Peyer's patch (tissue), 4 donors: ENCODE results near the gene PHLDA1. TPM values are rescaled to one million over a fixed set of nuclear protein-coding genes. Genes with fewer than 3 reads are reported as not detected.

Experiments used
- DNase-seq, 3 donors: peaks; one replicate each; pipeline ENCODE4 v3.0.0-alpha.2; 2017 to 2019
- H3K27ac ChIP-seq, 4 donors: fragments of 200-600 bp; sonication (generic); one replicate each; pipeline ENCODE4 v1.5.1; 2016 to 2019
- H3K27me3 ChIP-seq, 2 donors: fragments of 200-600 bp; sonication (generic); one replicate each; pipeline ENCODE4 v1.5.1; 2019
- H3K36me3 ChIP-seq, 3 donors: fragments of 200-600 bp; sonication (generic); one replicate each; pipeline ENCODE4 v1.5.1; 2016 to 2019
- H3K4me1 ChIP-seq, 4 donors: fragments of 200-600 bp; sonication (generic); one replicate each; pipeline ENCODE4 v1.5.1; 2016 to 2019
- H3K4me3 ChIP-seq, 4 donors: fragments of 200-600 bp; sonication (generic); 1 replicate in 3 of 4; 2 replicates in 1 of 4; pipeline ENCODE4 v1.5.1; 2016 to 2019; ENCODE audit warnings: mild to moderate bottlenecking in 1 of 4
- H3K9me3 ChIP-seq, 4 donors: fragments of 200-600 bp; sonication (generic); one replicate each; pipeline ENCODE4 v1.5.1; 2016 to 2019; ENCODE audit warnings: mild to moderate bottlenecking in 1 of 4
- POLR2A ChIP-seq, 2 donors: fragments of 450-650 bp; IDR thresholded peaks; one replicate each; pipeline ENCODE4 v1.5.1; 2017; ENCODE audit warnings: antibody characterized with exemption in 2 of 2, mild to moderate bottlenecking in 2 of 2, moderate library complexity in 2 of 2
- total RNA-seq, 4 donors: library from RNA; depleted of rRNA; stranded (reverse); fragments of >200 nt; gene quantifications; one replicate each; pipeline ENCODE4 v1.1.0, GENCODE V29; 2016
- TF ChIP-seq, protein P1 (sequence below), 6 experiments: fragments of 450-650 bp in 4 of 6; fragments of 200-600 bp in 2 of 6; sonication (generic) in 1 of 6; IDR thresholded peaks; one replicate each; pipeline ENCODE4 v1.5.1; 2017 to 2019; ENCODE audit warnings: antibody characterized with exemption in 6 of 6, mild to moderate bottlenecking in 3 of 6, moderate library complexity in 1 of 6

PHLDA1 gene
- total RNA-seq, 4 donors from 2014 or later = 4.6 to 25.6 (median 6.0) TPM

DNA sequence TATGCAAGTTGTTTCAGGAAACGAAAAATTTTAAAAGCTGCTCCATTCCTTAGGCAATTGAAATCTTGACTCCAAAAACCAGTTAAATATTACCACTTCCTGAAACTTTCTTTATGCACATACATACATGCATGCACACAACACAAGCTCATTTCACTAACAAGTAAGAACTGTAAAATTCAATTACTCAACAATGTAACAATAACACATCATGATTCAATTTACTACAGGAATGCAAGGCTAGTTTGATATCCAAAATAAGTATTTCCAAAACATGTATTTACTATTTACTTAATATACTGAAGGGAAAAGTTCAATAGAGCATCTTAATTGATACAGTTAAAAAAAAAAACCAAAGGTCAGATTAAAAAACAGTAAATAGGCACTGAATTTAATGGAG lies 33.3 kb upstream of the PHLDA1 start:
- peaks cover 0 to 6% (median 2%) of the 10 kb centered on the region in 4 donors for H3K9me3 ChIP-seq
- H3K27ac ChIP-seq = no peak overlapping the region
- no peak for TF ChIP-seq POLR2A (IDR thresholded peaks at IDR 0.05)
- TF ChIP-seq, protein P1, sequence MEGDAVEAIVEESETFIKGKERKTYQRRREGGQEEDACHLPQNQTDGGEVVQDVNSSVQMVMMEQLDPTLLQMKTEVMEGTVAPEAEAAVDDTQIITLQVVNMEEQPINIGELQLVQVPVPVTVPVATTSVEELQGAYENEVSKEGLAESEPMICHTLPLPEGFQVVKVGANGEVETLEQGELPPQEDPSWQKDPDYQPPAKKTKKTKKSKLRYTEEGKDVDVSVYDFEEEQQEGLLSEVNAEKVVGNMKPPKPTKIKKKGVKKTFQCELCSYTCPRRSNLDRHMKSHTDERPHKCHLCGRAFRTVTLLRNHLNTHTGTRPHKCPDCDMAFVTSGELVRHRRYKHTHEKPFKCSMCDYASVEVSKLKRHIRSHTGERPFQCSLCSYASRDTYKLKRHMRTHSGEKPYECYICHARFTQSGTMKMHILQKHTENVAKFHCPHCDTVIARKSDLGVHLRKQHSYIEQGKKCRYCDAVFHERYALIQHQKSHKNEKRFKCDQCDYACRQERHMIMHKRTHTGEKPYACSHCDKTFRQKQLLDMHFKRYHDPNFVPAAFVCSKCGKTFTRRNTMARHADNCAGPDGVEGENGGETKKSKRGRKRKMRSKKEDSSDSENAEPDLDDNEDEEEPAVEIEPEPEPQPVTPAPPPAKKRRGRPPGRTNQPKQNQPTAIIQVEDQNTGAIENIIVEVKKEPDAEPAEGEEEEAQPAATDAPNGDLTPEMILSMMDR (IDR thresholded peaks at IDR 0.05) = no peak
- H3K4me1 ChIP-seq = no peaks in the 10 kb centered on the region
- H3K27me3 ChIP-seq = no peaks in the 10 kb centered on the region
- DNase-seq = no peak
- no peak overlapping the region for H3K4me3 ChIP-seq
- H3K36me3 ChIP-seq = peaks cover 0 to 25% (median 0%) of the 10 kb centered on the region in 3 donors

DNA sequence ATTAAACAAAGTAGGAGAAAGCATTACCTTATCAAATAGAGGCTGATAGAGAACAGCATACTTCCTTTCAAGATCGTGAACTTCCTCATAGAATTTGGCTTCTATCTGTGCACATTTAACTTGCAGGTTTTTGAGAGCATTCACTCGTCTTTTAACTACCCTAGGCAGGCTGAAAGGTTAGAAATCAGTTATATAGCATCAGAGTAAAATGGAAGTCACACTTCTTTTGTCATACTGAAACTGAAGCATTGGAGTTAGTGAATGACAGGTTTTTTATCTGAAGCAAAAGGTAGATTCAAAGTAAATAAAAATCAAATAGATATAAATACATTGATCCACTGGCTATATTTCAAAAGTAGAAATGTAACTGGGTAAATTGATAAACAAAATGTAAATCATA lies 28.5 kb upstream of the PHLDA1 start:
- DNase-seq = no peak
- Histone ChIP-seq H3K4me3 (no peak overlapping the region), H3K36me3 (peaks cover 0 to 35% (median 0%) of the 10 kb centered on the region in 3 donors), H3K4me1 (no peaks in the 10 kb centered on the region), H3K27ac (no peak overlapping the region), H3K27me3 (no peaks in the 10 kb centered on the region), H3K9me3 (peaks cover 0 to 4% (median under 1%) of the 10 kb centered on the region in 4 donors)
- no peak for TF ChIP-seq POLR2A (IDR thresholded peaks at IDR 0.05)
- TF ChIP-seq, protein P1 (IDR thresholded peaks at IDR 0.05) = no peak

DNA sequence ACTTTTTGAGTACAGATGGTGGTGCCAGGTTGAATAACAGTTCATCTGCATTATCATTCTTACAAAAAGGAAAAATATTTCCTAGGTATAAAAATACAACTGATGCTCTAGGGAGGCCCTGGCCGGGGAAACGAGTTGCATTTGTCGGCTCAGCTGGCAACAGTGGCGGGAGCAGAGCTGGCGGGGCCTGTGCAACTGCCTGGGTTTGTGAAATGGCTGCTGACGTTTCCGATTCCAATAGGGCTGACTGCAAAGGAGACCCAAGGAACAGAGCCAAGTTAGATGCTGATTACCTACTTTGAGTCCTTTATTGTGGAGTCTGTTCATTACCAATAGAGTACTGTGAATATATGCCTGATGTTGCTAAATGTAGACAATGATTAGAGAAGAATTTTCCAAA lies 25.8 kb upstream of the PHLDA1 start:
- Histone ChIP-seq H3K36me3 (peaks cover 0 to 48% (median 3%) of the 10 kb centered on the region in 3 donors), H3K27ac (no peak overlapping the region)

DNA sequence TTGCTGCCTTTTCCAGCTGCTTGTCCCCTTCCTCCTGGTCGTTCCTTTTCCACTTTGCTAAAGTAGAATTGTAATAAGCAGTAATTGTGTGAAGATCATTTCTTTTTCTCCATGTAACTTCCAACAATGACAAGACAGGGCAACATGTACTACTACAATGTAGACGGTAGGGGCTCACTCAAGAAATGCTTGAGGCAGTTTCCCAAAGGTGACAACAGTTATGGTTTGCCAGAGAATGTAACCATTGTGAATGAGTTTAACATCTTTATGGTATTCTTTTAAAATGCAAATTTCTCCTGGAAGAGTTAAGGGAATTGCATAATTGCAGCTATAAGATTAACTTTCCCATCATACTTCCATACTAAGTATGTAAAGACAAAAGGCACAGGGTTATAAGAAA lies 23.8 kb upstream of the PHLDA1 start:
- Histone ChIP-seq H3K4me3 (no peak overlapping the region), H3K9me3 (no peaks in the 10 kb centered on the region), H3K27me3 (no peaks in the 10 kb centered on the region), H3K27ac (no peak overlapping the region), H3K36me3 (peaks cover 0 to 55% (median 3%) of the 10 kb centered on the region in 3 donors), H3K4me1 (no peaks in the 10 kb centered on the region)
- TF ChIP-seq POLR2A (IDR thresholded peaks at IDR 0.05) = no peak
- TF ChIP-seq, protein P1 (IDR thresholded peaks at IDR 0.05) = no peak
- no peak for DNase-seq

More for the DNA sequence above, 25.8 kb upstream of the PHLDA1 start:
- Histone ChIP-seq H3K4me1 (no peaks in the 10 kb centered on the region), H3K4me3 (no peak overlapping the region), H3K27me3 (no peaks in the 10 kb centered on the region), H3K9me3 (no peaks in the 10 kb centered on the region)
- no peak for DNase-seq
- no peak for TF ChIP-seq POLR2A (IDR thresholded peaks at IDR 0.05)
- TF ChIP-seq, protein P1 (IDR thresholded peaks at IDR 0.05) = no peak

DNA sequence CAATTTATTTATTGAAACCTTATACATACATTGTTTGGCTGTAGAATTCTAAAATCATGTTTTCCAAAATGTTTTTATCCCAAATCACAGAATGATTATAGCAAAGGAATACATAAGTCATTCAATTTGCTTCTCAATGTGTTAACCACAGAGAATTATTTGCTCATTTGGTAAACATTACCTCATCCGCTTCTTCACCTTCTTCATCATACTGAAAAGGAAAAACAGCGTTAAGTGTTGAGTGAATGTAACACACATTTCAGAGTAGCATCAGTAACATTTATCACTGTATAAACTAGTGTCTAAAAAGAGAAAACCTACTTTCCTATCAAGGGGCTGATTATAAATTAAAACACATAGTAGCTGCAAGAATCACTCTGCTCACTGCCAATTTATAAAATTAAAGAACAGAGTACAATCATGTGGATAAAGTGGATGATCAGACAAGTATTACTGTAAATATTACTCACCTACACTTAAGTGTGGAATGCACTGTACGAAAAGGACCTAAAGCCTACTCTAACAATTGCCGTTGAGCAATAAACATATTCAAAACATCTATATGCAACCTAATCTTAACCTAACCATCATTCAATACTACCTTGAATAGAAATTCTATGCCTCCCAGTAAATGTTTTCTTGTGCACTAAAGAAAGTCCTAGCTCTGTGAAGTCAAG lies 18.1 kb upstream of the PHLDA1 start:
- Histone ChIP-seq H3K27me3 (no peaks in the 10 kb centered on the region), H3K9me3 (no peaks in the 10 kb centered on the region), H3K27ac (no peak overlapping the region), H3K36me3 (peaks cover 2 to 41% (median 3%) of the 10 kb centered on the region in 3 donors), H3K4me3 (no peak overlapping the region), H3K4me1 (no peaks in the 10 kb centered on the region)
- TF ChIP-seq, protein P1 (IDR thresholded peaks at IDR 0.05) = no peak
- no peak for TF ChIP-seq POLR2A (IDR thresholded peaks at IDR 0.05)
- no peak for DNase-seq
